Keratinocyte (primary cell): ENCODE measurements around the gene PEAR1. TPM values are rescaled to one million over a fixed set of nuclear protein-coding genes. Genes with fewer than 3 reads are reported as not detected.

Experiments used
- DNase-seq: peaks from one replicate; pipeline ENCODE4 v3.0.0-alpha.2; 2011; ENCODE audit warnings: low read depth, missing footprints, low spot score
- FAIRE-seq: peaks from 2 replicates; lab custom pipeline; 2011; peaks lifted over from hg19 to GRCh38; lab: Jason Lieb, UNC
- H2AFZ ChIP-seq: 2 replicates; pipeline ENCODE4 v1.6.0; 2012; ENCODE audit warnings: low read length, control low read depth, inconsistent platforms; ENCODE audit not compliant: control insufficient read depth
- H3K27ac ChIP-seq: 2 replicates; pipeline ENCODE4 v1.5.1; 2011; ENCODE audit warnings: low read length; ENCODE audit not compliant: control insufficient read depth, insufficient read depth
- H3K27me3 ChIP-seq: 3 replicates; pipeline ENCODE4 v1.6.0; 2011; ENCODE audit warnings: low read length; ENCODE audit not compliant: control insufficient read depth, insufficient read depth; ENCODE audit errors: extremely low read depth
- H3K36me3 ChIP-seq, 2 experiments: 2 replicates in 1 of 2; 3 replicates in 1 of 2; pipeline ENCODE4 v1.5.1; 2011; ENCODE audit warnings: low read length in 2 of 2, mild to moderate bottlenecking in 1 of 2; ENCODE audit not compliant: control insufficient read depth in 2 of 2, insufficient read depth in 2 of 2; ENCODE audit errors: extremely low read depth in 1 of 2
- H3K4me1 ChIP-seq: 3 replicates; pipeline ENCODE4 v1.5.1; 2011; ENCODE audit warnings: low read length; ENCODE audit not compliant: control insufficient read depth, insufficient read depth; ENCODE audit errors: extremely low read depth
- H3K4me2 ChIP-seq: 3 replicates; pipeline ENCODE4 v1.6.0; 2011; ENCODE audit warnings: low read depth, low read length; ENCODE audit not compliant: control insufficient read depth, insufficient read depth; ENCODE audit errors: extremely low read depth
- H3K4me3 ChIP-seq, 3 experiments: fragments of 200-600 bp in 1 of 3; sonication (generic) in 1 of 3; 2 replicates in 2 of 3; 3 replicates in 1 of 3; pipeline ENCODE4 v1.5.1; 2011 to 2016; ENCODE audit warnings: low read length in 3 of 3, mild to moderate bottlenecking in 3 of 3, control low read depth in 2 of 3, inconsistent platforms in 1 of 3, low read depth in 1 of 3, mixed read lengths in 1 of 3, mixed run types in 1 of 3, moderate library complexity in 1 of 3; ENCODE audit not compliant: control insufficient read depth in 2 of 3, insufficient read depth in 2 of 3; ENCODE audit errors: extremely low read depth in 1 of 3
- H3K79me2 ChIP-seq: 2 replicates; pipeline ENCODE4 v1.6.0; 2012; ENCODE audit warnings: low read length; ENCODE audit not compliant: control insufficient read depth, insufficient read depth
- H3K9ac ChIP-seq: 3 replicates; pipeline ENCODE4 v1.6.0; 2011; ENCODE audit warnings: low read length; ENCODE audit not compliant: control insufficient read depth, insufficient read depth; ENCODE audit errors: extremely low read depth
- H3K9me1 ChIP-seq: 3 replicates; pipeline ENCODE4 v1.6.0; 2011; ENCODE audit warnings: low read length; ENCODE audit not compliant: control insufficient read depth, insufficient read depth; ENCODE audit errors: extremely low read depth
- H3K9me3 ChIP-seq: 2 replicates; pipeline ENCODE4 v1.5.1; 2012; ENCODE audit warnings: low read depth, low read length; ENCODE audit not compliant: control insufficient read depth
- H4K20me1 ChIP-seq: 3 replicates; pipeline ENCODE4 v1.6.0; 2011; ENCODE audit warnings: low read length; ENCODE audit not compliant: control insufficient read depth, insufficient read depth; ENCODE audit errors: extremely low read depth
- EZH2 ChIP-seq: IDR thresholded peaks from one replicate; pipeline ENCODE4 v1.6.1; 2012; ENCODE audit warnings: inconsistent platforms, mild to moderate bottlenecking, low read length, moderate library complexity
- dilution Hi-C: fragments of 300-500 bp; cut with MboI; formaldehyde crosslinking; loops from one replicate; pipeline ENCODE4 v1.7.0; 2020; ENCODE audit warnings: low sequenced_read_pairs; ENCODE audit not compliant: extremely low pct_ligation_motif_present
- polyA plus RNA-seq, 5 experiments: library from polyadenylated mRNA; depleted of rRNA in 3 of 5; stranded (reverse) in 3 of 5; stranded (forward) in 1 of 5; unstranded in 1 of 5; fragments of >200 nt; gene quantifications; 1 replicate in 1 of 5; 2 replicates in 3 of 5; 3 replicates in 1 of 5; pipeline versions ENCODE4 v1.2.1 to v1.2.3, GENCODE V29; 2011 to 2012; ENCODE audit warnings: missing spikeins in 2 of 5, low read depth in 1 of 5, low replicate concordance in 1 of 5
- TF ChIP-seq, protein P1 (sequence below), 3 experiments: IDR thresholded peaks in 1 of 3; conservative IDR thresholded peaks in 1 of 3; optimal IDR thresholded peaks in 1 of 3; 2 replicates in 2 of 3; 3 replicates in 1 of 3; pipeline versions ENCODE3 to v1.5.1; 2011; ENCODE audit warnings: low read length in 3 of 3, mild to moderate bottlenecking in 3 of 3, moderate library complexity in 2 of 3, control low read depth in 1 of 3, inconsistent platforms in 1 of 3; ENCODE audit not compliant: insufficient read depth in 2 of 3; ENCODE audit errors: extremely low read depth in 1 of 3

The PEAR1 gene
- polyA plus RNA-seq, 1 donor (not counting 4 experiments of a cell fraction or from before 2014, with no cell fraction given): 4.2 TPM

DNA sequence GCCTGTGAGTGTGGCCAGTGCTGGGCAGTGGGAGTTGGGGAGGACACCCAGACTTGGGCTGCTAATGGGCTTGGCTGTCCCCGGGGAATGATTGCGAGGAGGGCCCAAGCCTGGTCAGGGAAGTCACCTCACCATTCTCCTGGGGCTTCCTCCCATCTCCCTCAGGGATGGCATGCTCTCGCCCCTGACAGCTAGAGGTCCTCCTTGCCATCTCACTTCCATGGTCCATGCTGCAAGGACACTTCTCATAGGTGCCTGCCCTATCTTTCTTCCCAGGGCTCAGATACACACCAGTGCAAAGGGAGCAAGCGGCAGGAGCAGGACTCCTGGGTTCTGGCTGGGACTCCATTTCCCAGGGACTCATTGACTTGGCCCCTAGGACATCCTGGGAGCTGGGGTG is 28.7 kb upstream of the PEAR1 start:
- no peak overlapping the region for H3K4me2 ChIP-seq
- H3K9me1 ChIP-seq: no peaks in the 10 kb centered on the region
- H3K9ac ChIP-seq: no peak overlapping the region
- H3K27ac ChIP-seq: no peak overlapping the region
- dilution Hi-C loops: no loop called here
- no peak overlapping the region for H3K4me3 ChIP-seq
- no peak for TF ChIP-seq EZH2
- TF ChIP-seq, protein P1, sequence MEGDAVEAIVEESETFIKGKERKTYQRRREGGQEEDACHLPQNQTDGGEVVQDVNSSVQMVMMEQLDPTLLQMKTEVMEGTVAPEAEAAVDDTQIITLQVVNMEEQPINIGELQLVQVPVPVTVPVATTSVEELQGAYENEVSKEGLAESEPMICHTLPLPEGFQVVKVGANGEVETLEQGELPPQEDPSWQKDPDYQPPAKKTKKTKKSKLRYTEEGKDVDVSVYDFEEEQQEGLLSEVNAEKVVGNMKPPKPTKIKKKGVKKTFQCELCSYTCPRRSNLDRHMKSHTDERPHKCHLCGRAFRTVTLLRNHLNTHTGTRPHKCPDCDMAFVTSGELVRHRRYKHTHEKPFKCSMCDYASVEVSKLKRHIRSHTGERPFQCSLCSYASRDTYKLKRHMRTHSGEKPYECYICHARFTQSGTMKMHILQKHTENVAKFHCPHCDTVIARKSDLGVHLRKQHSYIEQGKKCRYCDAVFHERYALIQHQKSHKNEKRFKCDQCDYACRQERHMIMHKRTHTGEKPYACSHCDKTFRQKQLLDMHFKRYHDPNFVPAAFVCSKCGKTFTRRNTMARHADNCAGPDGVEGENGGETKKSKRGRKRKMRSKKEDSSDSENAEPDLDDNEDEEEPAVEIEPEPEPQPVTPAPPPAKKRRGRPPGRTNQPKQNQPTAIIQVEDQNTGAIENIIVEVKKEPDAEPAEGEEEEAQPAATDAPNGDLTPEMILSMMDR (optimal IDR thresholded peaks at IDR 0.05 in 1 of 3, IDR thresholded peaks at IDR 0.05 in 1 of 3, conservative IDR thresholded peaks at IDR 0.05 in 1 of 3; ENCODE audit: extremely low read depth in 1 of 3, insufficient read depth in 2 of 3, low read length in 3 of 3): peak in 1 of 3 experiments; percentile 52
- FAIRE-seq: no peak
- no peak for DNase-seq
- peaks cover 42% of the 10 kb centered on the region for H3K27me3 ChIP-seq
- no peaks in the 10 kb centered on the region for H3K9me3 ChIP-seq
- H4K20me1 ChIP-seq: peaks cover 4% of the 10 kb centered on the region
- no peaks in the 10 kb centered on the region for H3K36me3 ChIP-seq
- H3K4me1 ChIP-seq: peaks cover 8% of the 10 kb centered on the region
- no peaks in the 10 kb centered on the region for H3K79me2 ChIP-seq
- no peak overlapping the region for H2AFZ ChIP-seq

- TF ChIP-seq, protein P1 (optimal IDR thresholded peaks at IDR 0.05 in 1 of 3, IDR thresholded peaks at IDR 0.05 in 1 of 3, conservative IDR thresholded peaks at IDR 0.05 in 1 of 3; ENCODE audit: extremely low read depth in 1 of 3, insufficient read depth in 2 of 3, low read length in 3 of 3): no peak
- TF ChIP-seq EZH2: no peak
- Histone ChIP-seq H3K4me1 (peaks cover 10% of the 10 kb centered on the region), H3K4me2 (no peak overlapping the region), H4K20me1 (peaks cover 4% of the 10 kb centered on the region), H3K4me3 (no peak overlapping the region), H3K27ac (no peak overlapping the region), H3K36me3 (no peaks in the 10 kb centered on the region), H3K27me3 (peaks cover 38% of the 10 kb centered on the region), H3K9ac (no peak overlapping the region), H3K79me2 (no peaks in the 10 kb centered on the region), H3K9me3 (no peaks in the 10 kb centered on the region), H2AFZ (no peak overlapping the region), H3K9me1 (no peaks in the 10 kb centered on the region)
- DNase-seq: no peak
- no peak for FAIRE-seq
- dilution Hi-C loops: no loop called here
Measured at GRCh38 chr1:156865258-156865657, 28.3 kb upstream of the PEAR1 start.
